ENCODE results near the gene SBF2.

DNA sequence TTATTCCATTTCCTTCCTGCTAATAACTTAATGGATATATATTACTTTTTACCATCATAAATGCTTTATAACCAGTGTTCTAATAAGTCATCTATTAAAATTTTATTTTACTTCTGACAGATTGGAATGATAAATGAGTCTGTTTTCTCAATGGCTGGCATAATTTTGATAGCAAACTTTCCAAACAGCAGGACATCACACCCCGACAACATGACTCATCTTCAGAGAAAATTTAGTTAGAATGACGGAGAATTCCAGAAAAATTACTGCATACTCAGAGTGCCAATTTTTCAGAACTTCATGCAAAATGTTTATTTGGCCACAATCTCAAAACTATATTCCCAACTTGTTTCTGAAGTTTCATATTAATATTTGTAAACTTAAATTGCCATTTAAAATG is 455.8 kb downstream of the SBF2 start:
- TF ChIP-seq POLR2A (IDR thresholded peaks at IDR 0.05; ENCODE audit: low read depth, low read length): no peak
- TF ChIP-seq POLR2AphosphoS5 (IDR thresholded peaks at IDR 0.05; ENCODE audit: low read depth, low read length): no peak
- TF ChIP-seq TAF1 (IDR thresholded peaks at IDR 0.05; ENCODE audit: low read depth, low read length): no peak
- TF ChIP-seq PAX5 (IDR thresholded peaks at IDR 0.05; ENCODE audit: insufficient read depth, low read length, severe bottlenecking): no peak
- no peak for TF ChIP-seq POU2F2 (IDR thresholded peaks at IDR 0.05; ENCODE audit: low read depth, low read length)
- TF ChIP-seq SPI1 (IDR thresholded peaks at IDR 0.05; ENCODE audit: low read depth, low read length): no peak
